ENCODE results near the gene NRAP. TPM values are rescaled to one million over a fixed set of nuclear protein-coding genes. Genes with fewer than 3 reads are reported as not detected.
"Not testable (repeated sequence)": the region's sequence is repeated elsewhere in the genome, so short reads cannot be mapped to it uniquely, and the experiment has no call there.

The NRAP gene
- total and polyA plus RNA-seq, 5 donors, result 117 to 479 (median 266) TPM

DNA sequence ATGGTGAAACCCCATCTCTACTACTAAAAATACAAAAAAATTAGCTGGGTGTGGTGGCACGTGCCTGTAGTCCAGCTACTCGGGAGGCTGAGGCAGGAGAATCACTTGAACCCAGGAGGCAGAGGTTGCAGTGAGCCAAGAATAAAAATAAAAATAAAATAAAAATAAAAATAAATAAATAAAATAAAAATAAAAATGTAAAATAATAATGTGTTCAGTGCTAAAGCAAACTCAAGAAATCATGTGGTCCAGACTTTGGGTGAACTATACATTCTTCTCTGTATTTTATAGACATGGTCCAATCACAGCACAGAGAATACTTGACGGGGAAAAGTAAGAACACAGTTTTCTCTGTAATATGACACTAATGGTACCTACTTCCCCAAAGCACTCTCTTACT is 11.4 kb downstream of the NRAP start:
- ATAC-seq, result not testable (repeated sequence)
- 94% methylated on average over 3 of the region's 3 CpGs for whole genome bisulfite sequencing

DNA sequence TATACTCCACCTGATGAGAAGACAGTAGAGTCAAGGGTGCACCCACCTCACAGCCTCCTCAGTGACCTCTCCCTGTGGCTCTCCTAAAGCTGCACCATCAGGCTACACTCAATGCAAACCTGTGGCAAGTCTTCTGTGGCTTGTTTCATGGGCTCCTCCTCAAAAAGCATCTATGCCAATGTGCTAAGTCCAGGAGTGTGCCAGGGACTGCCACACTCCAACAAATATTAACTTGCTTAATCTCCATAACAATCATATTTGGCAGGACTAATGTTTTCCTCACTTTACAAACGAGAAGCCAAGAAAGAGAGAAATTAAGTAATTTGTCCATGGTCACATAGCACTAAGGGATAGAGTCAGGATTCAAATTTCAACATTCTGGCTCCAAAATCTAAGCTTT is 11.9 kb downstream of the NRAP start:
- H3K27ac ChIP-seq (ENCODE audit: low read length), result no peak overlapping the region
- H3K4me3 ChIP-seq (ENCODE audit: low read length), result no peak overlapping the region
- H3K9me3 ChIP-seq (ENCODE audit: control insufficient read depth, low read length), result no peaks in the 10 kb centered on the region
- 53% methylated on average over 1 of the region's 1 CpG for WGBS
- H3K4me1 ChIP-seq (ENCODE audit: control insufficient read depth, insufficient read depth, low read length), result peaks cover 1% of the 10 kb centered on the region
- no peaks in the 10 kb centered on the region for H3K27me3 ChIP-seq (ENCODE audit: control insufficient read depth, insufficient read depth)
- intact Hi-C loops (cut with DNase I), result no loop called here
- ATAC-seq, result no peak
- no peak for DNase-seq

More for the DNA sequence above, 11.4 kb downstream of the NRAP start:
- H3K27ac ChIP-seq (ENCODE audit: low read length); H3K4me1 ChIP-seq (ENCODE audit: control insufficient read depth, insufficient read depth, low read length); H3K9me3 ChIP-seq (ENCODE audit: control insufficient read depth, low read length); intact Hi-C loops (cut with DNase I); DNase-seq; H3K4me3 ChIP-seq (ENCODE audit: low read length); H3K27me3 ChIP-seq (ENCODE audit: control insufficient read depth, insufficient read depth): not testable (repeated sequence)

DNA sequence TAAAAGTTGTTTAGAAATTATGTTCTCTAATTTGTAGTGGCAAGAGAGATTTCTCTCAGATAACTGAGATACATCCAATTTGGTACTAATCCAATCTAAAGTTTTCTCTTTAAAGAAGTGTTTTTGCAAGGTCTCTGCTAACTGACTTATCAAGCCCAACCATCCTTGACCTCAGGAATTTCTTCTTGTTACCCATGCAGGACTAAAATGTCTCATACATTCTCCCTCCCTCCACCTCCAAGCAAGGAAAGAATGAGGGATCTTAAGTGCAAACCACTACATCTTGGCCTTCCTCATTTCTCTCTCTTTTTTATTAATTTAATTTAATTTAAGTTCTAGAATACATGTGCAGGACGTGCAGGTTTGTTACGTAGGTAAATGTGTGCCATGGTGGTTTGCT is 12.8 kb downstream of the NRAP start:
- intact Hi-C loops (cut with DNase I), result no loop called here
- 82% methylated on average over 2 of the region's 2 CpGs for WGBS
- no peaks in the 10 kb centered on the region for H3K27me3 ChIP-seq (ENCODE audit: control insufficient read depth, insufficient read depth)
- H3K4me1 ChIP-seq (ENCODE audit: control insufficient read depth, insufficient read depth, low read length), result peaks cover 5% of the 10 kb centered on the region
- H3K27ac ChIP-seq (ENCODE audit: low read length), result no peak overlapping the region
- H3K4me3 ChIP-seq (ENCODE audit: low read length), result no peak overlapping the region
- no peak for DNase-seq
- no peaks in the 10 kb centered on the region for H3K9me3 ChIP-seq (ENCODE audit: control insufficient read depth, low read length)
- ATAC-seq, result no peak

DNA sequence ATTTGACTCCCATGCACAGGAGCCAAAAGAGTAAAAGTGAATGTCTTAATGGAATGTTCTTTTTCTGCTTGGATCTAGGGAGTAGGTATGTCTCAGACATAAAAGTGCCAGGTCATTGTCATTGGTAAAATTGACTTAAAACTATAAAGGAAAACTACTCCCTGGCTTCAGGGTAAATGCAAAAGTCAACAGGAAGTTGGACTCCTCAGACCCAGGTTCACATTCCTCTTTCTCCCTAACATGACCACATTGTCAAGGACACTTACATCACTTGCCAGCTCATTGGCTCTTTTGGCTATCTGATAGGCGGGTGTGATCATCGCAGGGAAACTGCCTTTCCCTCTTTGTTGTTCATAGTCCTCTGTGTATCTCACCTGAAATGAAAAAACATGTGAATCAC is 13.7 kb downstream of the NRAP start:
- intact Hi-C loops (cut with DNase I), result no loop called here
- Histone ChIP-seq H3K27me3 (ENCODE audit: control insufficient read depth, insufficient read depth) (no peaks in the 10 kb centered on the region), H3K27ac (ENCODE audit: low read length) (no peak overlapping the region), H3K4me1 (ENCODE audit: control insufficient read depth, insufficient read depth, low read length) (peaks cover 5% of the 10 kb centered on the region), H3K4me3 (ENCODE audit: low read length) (no peak overlapping the region), H3K9me3 (ENCODE audit: control insufficient read depth, low read length) (no peaks in the 10 kb centered on the region)
- 96% methylated on average over 2 of the region's 2 CpGs for WGBS
- ATAC-seq (no peak), DNase-seq (no peak)

DNA sequence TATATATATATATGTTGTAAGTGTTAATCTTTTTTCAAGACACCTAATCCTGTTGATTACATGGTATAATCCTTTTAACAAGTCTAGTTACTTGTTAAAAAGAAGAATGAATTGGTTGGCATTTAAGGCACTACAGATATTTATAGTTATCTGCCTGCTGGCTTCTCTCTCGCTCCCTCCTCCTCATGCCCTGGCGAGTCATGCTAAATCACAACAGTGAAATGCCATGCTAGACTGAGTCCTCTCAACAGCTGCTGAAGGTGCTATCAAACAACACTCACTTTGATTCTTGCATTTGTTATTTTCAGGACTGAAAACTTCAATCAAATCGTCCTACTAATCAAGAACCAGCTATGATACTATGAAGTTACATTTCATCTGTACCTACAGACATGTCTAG is 15.4 kb downstream of the NRAP start:
- Histone ChIP-seq H3K27me3 (ENCODE audit: control insufficient read depth, insufficient read depth) (no peaks in the 10 kb centered on the region), H3K4me3 (ENCODE audit: low read length) (no peak overlapping the region), H3K4me1 (ENCODE audit: control insufficient read depth, insufficient read depth, low read length) (peaks cover 6% of the 10 kb centered on the region), H3K27ac (ENCODE audit: low read length) (no peak overlapping the region), H3K9me3 (ENCODE audit: control insufficient read depth, low read length) (no peaks in the 10 kb centered on the region)
- DNase-seq, result no peak
- peak in 1 of 2 donors; percentile 62 for ATAC-seq
- intact Hi-C loops (cut with DNase I), result no loop called here
- 49% methylated on average over 3 of the region's 3 CpGs for WGBS

DNA sequence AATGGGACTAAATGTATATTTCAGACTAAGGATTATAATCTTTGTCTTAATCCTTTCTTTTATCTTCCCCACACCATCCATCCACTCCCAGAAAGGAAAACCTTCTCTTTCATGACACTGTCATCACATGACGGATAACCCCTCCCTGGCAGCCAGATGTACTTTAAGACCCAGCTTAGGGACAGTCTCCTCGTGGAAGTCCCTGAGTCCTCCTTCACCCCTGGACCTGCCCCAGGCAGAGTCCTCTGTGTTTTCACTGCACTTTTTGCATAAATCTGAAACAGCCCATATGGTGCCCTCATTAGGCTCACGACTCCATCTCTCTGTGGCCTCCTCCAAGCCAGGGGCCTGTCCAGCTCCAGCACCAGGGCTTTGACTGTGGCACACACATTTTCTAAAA is 16.0 kb downstream of the NRAP start:
- Histone ChIP-seq H3K4me3 (ENCODE audit: low read length) (no peak overlapping the region), H3K27me3 (ENCODE audit: control insufficient read depth, insufficient read depth) (no peaks in the 10 kb centered on the region), H3K4me1 (ENCODE audit: control insufficient read depth, insufficient read depth, low read length) (peaks cover 6% of the 10 kb centered on the region), H3K9me3 (ENCODE audit: control insufficient read depth, low read length) (no peaks in the 10 kb centered on the region), H3K27ac (ENCODE audit: low read length) (peak overlapping the region; percentile 85)
- intact Hi-C loops (cut with DNase I), result no loop called here
- WGBS, result 45% methylated on average over 3 of the region's 3 CpGs
- ATAC-seq, result no peak
- no peak for DNase-seq

DNA sequence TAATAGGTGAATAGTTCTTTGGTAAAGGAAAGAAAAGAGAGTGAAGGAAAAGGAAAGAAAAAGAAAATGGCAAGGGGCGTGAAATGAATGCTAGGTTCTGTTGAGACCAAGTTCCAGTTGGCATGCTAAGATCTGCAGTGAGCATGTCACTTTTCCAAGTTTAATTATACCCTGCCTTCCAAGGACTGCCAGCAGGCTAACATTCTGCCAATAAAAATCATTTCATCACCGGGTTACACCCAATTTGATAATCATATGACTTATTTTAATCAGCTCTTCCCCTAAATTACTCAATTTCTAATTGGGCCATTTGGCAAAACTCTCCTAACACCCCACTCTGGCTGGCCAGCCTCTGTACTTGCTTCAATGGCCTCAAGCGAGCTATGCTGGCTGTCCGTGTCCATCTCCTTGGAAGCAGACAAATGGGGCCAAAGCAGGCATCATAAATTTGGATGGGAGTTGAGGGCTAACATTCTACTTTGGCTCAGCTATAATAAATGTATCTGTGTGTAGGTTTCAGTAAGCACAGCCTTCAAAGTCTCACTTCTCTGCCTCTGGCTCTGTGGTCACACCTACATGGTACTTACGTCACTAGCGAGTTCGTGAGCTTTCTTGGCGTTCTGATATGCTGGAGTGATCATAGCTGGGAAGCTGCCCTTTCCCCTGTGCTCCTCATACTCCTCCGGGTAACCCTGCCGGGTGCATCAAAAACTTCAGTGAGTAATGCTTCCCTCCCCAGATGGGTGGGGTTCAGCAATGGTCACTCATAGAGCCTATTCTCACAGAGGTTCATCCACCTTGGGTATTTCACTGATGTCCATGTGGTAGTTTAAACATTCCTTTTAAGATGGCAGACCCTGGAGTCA is 17.3 kb downstream of the NRAP start:
- intact Hi-C loops (cut with DNase I), result no loop called here
- 54% methylated on average over 10 of the region's 10 CpGs for WGBS
- Histone ChIP-seq H3K9me3 (ENCODE audit: control insufficient read depth, low read length) (no peaks in the 10 kb centered on the region), H3K4me3 (ENCODE audit: low read length) (no peak overlapping the region), H3K27me3 (ENCODE audit: control insufficient read depth, insufficient read depth) (no peaks in the 10 kb centered on the region), H3K27ac (ENCODE audit: low read length) (peak overlapping the region; percentile 86), H3K4me1 (ENCODE audit: control insufficient read depth, insufficient read depth, low read length) (peaks cover 9% of the 10 kb centered on the region)
- ATAC-seq, result peak; percentile 66
- peak; percentile 62 to 68 (median 65) for DNase-seq

DNA sequence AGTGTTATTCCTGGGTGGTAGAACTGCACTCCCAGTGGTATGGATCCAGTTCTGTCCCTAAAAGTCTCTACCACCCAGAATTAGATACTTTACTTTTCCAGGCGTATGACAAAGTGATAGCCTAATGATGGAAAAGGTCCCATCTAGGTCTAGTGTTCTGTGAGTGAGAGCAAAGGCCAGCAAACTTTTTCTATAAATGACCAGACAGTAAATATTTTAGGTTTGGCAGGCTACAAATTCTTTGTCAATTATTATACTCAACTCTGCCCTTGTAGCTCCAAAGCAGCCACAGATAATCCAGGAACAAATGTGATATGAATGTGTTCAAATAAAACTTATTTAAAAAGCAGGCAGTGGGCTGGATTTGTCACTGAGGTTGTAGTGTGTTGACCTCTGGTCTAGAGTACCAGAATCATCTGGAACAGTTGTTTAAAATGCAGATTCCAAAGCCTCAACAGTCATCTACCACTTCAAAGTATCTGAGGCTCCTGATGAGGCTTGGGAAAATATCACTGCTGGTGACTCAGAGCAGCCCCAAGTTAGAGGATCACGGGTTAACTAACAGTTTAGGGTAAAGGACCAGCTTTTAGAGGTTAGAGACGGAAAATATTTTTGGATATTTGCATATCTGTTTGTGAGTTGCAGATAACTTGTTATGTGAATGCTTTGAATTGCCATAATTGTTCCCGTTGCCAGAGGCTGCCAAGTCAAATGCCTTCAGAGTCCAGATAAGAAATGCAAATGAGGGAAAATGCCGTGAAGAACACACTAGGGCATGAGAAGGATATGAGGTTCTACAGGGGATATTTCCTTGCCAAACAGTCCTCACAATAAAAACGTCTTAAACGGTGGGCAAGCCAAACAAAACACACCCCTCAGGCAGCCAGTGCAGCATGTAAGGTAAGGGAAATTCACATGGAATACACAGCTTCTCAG is 19.4 kb downstream of the NRAP start:
- ATAC-seq (peak; percentile 49 to 79), DNase-seq (peak in 1 of 3 donors; percentile 23)
- intact Hi-C loops (cut with DNase I), result no loop called here
- WGBS, result 14% methylated on average over 7 of the region's 7 CpGs
- Histone ChIP-seq H3K4me3 (ENCODE audit: low read length) (no peak overlapping the region), H3K27ac (ENCODE audit: low read length) (peak overlapping the region; percentile 56), H3K4me1 (ENCODE audit: control insufficient read depth, insufficient read depth, low read length) (peaks cover 9% of the 10 kb centered on the region), H3K9me3 (ENCODE audit: control insufficient read depth, low read length) (no peaks in the 10 kb centered on the region), H3K27me3 (ENCODE audit: control insufficient read depth, insufficient read depth) (no peaks in the 10 kb centered on the region)

DNA sequence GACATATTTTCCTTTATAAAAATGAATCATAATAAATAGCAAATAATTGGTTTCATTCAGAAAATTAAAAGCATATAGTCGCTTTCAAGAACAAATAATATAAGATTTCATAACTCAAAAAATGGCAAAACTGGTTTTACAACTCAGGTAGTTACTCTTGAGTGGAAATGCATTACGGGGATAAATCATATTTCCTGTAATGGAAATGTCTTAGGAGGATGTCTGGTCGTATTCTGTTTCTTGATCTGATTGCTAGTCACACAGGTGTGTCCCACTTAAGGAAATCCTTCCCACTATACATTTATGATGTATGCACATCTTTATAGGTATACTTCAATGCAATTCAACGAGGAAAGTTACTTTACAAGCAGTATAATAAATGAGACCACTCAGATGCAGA is 20.7 kb downstream of the NRAP start:
- WGBS, result 82% methylated on average over 4 of the region's 4 CpGs
- no peak for ATAC-seq
- Histone ChIP-seq H3K9me3 (ENCODE audit: control insufficient read depth, low read length) (no peaks in the 10 kb centered on the region), H3K4me1 (ENCODE audit: control insufficient read depth, insufficient read depth, low read length) (peaks cover 9% of the 10 kb centered on the region), H3K27ac (ENCODE audit: low read length) (no peak overlapping the region), H3K27me3 (ENCODE audit: control insufficient read depth, insufficient read depth) (no peaks in the 10 kb centered on the region), H3K4me3 (ENCODE audit: low read length) (no peak overlapping the region)
- no peak for DNase-seq
- intact Hi-C loops (cut with DNase I), result no loop called here

DNA sequence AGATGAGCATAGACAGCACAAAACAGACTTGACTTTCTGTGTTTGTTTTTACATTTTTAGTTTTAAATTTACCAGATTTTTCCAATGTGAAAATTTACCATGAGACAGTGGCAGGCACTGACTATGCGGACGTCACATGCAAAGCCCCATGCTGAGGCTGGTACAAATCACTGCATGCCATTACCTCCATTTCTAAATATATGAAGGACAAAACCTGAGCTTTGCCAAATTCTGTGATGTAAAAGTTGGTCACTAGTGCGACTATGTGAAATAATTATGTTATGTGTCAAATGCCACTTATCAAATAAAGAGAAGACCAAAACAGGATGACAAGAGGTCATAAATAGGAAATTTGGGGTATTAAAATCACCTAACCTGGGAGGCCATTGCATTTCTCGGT is 22.1 kb downstream of the NRAP start:
- intact Hi-C loops (cut with DNase I), result no loop called here
- no peak for ATAC-seq

DNA sequence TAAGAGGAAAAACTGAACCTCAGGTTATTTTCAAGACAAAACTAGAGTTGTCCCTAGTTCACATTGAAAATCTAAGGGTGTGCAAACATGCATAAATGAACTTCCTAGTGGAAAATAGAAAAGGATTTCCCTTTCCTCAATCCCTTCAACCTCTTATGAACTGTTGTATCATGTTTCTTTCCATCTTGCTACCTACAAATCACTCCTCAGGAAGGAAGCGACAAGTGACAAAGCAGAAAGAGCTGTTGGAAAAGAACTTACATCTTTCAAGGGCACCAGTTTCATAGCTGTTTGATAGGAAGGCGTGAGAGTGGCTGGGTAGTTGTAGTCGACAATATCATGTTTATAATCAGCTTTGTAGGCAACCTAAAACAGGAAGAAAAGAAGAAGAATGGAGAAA is 23.9 kb downstream of the NRAP start:
- Histone ChIP-seq H3K27me3 (ENCODE audit: control insufficient read depth, insufficient read depth) (no peaks in the 10 kb centered on the region), H3K9me3 (ENCODE audit: control insufficient read depth, low read length) (no peaks in the 10 kb centered on the region), H3K4me3 (ENCODE audit: low read length) (no peak overlapping the region), H3K27ac (ENCODE audit: low read length) (no peak overlapping the region), H3K4me1 (ENCODE audit: control insufficient read depth, insufficient read depth, low read length) (peaks cover 4% of the 10 kb centered on the region)
- DNase-seq (no peak), ATAC-seq (no peak)
- WGBS, result 56% methylated on average over 3 of the region's 3 CpGs
- intact Hi-C loops (cut with DNase I), result no loop called here

More for the DNA sequence above, 22.1 kb downstream of the NRAP start:
- H3K27ac ChIP-seq (ENCODE audit: low read length), result no peak overlapping the region
- 78% methylated on average over 4 of the region's 4 CpGs for WGBS
- H3K9me3 ChIP-seq (ENCODE audit: control insufficient read depth, low read length), result no peaks in the 10 kb centered on the region
- no peaks in the 10 kb centered on the region for H3K27me3 ChIP-seq (ENCODE audit: control insufficient read depth, insufficient read depth)
- DNase-seq, result no peak
- H3K4me3 ChIP-seq (ENCODE audit: low read length), result no peak overlapping the region
- H3K4me1 ChIP-seq (ENCODE audit: control insufficient read depth, insufficient read depth, low read length), result peaks cover 6% of the 10 kb centered on the region

Measured in right cardiac atrium (tissue), 5 donors.